ENCODE data around the gene LETMD1. TPM values are rescaled to one million over a fixed set of nuclear protein-coding genes. Genes with fewer than 3 reads are reported as not detected.
"Not testable (repeated sequence)": the region's sequence is repeated elsewhere in the genome, so short reads cannot be mapped to it uniquely, and the experiment has no call there.

Gene LETMD1
- total RNA-seq, 8 experiments from 2014 or later: 36.7 to 123 (median 75.9) TPM

DNA sequence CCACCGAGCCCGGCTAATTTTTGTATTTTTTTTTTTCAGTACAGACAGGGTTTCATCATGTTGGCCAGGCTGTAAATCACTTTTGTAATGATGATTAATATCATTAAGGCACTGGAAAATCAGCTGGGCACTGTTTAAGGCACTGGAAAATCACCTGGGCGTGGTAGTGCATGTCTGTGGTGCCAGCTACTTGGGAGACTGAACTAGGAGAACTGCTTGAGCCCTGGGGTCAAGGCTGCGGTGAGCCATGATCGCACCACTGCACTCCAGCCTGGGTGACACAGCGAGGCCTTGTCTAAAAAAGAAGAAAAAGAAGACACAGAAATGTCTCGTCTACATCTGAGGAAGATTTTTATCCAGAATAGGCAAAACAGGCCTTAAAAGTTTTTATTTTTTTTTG is 34.7 kb upstream of the LETMD1 start:
- in situ Hi-C loops (cut with MboI; ENCODE audit: low pct_unique_long_range_greater_than_20kb in 2 of 9, low sequenced_read_pairs in 9 of 9, unreplicated experiment in 9 of 9): loop anchor here in 1 of 9 experiments (25.0 kb wide), 1 partner anchor 201 kb away; no protein-coding TSS in a partner anchor
- ATAC-seq (replicated peaks in 6 of 8): no peak
- no peak overlapping the region for H3K27ac ChIP-seq

GRCh38 chr12:51014467-51014866 is 33.7 kb upstream of the LETMD1 start:
- not testable (repeated sequence) for ATAC-seq (replicated peaks in 6 of 8); H3K4me3 ChIP-seq; H3K4me1 ChIP-seq (replicated peaks in 1 of 2); H3K27ac ChIP-seq
- WGBS, 10 experiments: 40 to 100% (median 89%) methylated on average over 1 to 7 of the region's 9 CpGs; no CpG with 5 or more reads in 3 of the 10 experiments
- in situ Hi-C loops (cut with MboI; ENCODE audit: low pct_unique_long_range_greater_than_20kb in 2 of 9, low sequenced_read_pairs in 9 of 9, unreplicated experiment in 9 of 9): loop anchor here in 1 of 9 experiments (25.0 kb wide), 1 partner anchor 202 kb away; no protein-coding TSS in a partner anchor

More for the DNA sequence above, 34.7 kb upstream of the LETMD1 start:
- WGBS, 10 experiments: 89 to 100% (median 95%) methylated on average over 2 to 7 of the region's 7 CpGs; no CpG with 5 or more reads in 3 of the 10 experiments
- Histone ChIP-seq H3K4me3 (no peak overlapping the region), H3K4me1 (replicated peaks in 1 of 2) (peaks cover 0 to 2% of the 10 kb centered on the region in 2 donors)

DNA sequence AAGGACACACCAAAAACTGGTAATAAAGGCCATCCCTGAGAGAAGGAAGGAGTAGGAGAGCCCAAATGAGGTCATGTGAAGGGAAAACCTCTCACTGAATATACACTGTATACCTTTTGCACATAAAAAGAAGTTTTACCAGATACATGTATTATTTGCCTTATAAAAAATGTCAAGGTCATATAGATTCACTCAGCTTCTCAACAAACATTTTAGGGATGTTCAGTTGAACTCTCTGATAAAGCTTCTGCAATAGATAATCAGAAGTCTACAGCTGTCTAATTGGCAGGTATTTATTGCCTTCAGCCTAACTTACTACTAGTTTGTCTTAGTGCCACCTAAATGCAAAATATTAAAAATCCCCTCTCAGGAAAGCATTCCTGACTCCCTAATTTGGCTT is 30.7 kb upstream of the LETMD1 start:
- H3K4me3 ChIP-seq: no peak overlapping the region
- no peaks in the 10 kb centered on the region for H3K4me1 ChIP-seq (replicated peaks in 1 of 2)
- in situ Hi-C loops (cut with MboI; ENCODE audit: low pct_unique_long_range_greater_than_20kb in 2 of 9, low sequenced_read_pairs in 9 of 9, unreplicated experiment in 9 of 9): loop anchor here in 1 of 9 experiments (25.0 kb wide), 1 partner anchor 205 kb away; no protein-coding TSS in a partner anchor
- ATAC-seq (replicated peaks in 6 of 8): no peak
- H3K27ac ChIP-seq: no peak overlapping the region

DNA sequence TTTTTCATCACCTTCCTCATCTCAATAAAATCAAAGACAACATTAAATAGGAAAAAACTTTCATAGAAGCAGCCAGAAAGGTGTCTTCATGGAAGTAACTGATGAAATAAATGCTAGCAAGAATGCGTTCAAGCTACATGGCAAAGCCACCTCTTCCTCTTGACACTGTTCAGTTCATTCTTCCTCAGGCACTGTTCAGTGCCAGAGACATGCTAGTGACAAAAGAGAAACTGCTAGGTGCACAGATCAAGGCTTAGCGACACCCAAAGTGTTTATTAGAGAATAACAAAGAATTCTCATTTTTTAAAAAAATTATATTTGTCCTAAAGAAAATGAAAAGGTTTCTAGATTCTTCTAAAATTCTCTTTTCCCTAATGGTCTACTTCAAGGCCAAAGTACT is 29.2 kb upstream of the LETMD1 start:
- no peak for ATAC-seq (replicated peaks in 6 of 8)
- no peak overlapping the region for H3K27ac ChIP-seq
- no peak overlapping the region for H3K4me3 ChIP-seq
- H3K4me1 ChIP-seq (replicated peaks in 1 of 2): peaks cover 2 to 3% of the 10 kb centered on the region in 2 donors
- in situ Hi-C loops (cut with MboI; ENCODE audit: low pct_unique_long_range_greater_than_20kb in 2 of 9, low sequenced_read_pairs in 9 of 9, unreplicated experiment in 9 of 9): loop anchor here in 1 of 9 experiments (25.0 kb wide), 1 partner anchor 207 kb away; no protein-coding TSS in a partner anchor
- 85 to 100% (median 97%) methylated on average over 1 to 2 of the region's 2 CpGs for WGBS, 10 experiments

DNA sequence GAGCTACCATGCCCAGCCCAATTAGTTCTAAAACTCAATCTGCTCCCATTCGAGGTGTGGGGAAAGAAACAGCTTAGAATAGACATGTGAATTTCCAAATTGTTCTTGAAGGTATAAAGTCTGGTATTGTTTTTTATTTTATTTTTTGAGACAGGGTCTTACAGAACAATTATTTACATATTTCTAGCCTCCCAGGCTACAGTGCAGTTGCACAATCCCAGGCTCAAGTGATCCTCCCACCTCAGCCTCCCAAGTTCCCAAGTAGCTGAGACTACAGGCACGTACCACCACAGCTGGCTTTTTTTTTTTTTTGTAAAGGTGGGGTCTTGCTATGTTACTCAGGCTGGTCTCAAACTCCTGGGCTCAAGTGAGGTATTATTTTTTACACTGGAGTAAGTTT is 28.2 kb upstream of the LETMD1 start:
- ATAC-seq (replicated peaks in 6 of 8): no peak

GRCh38 chr12:51020448-51021182 is 27.5 kb upstream of the LETMD1 start:
- WGBS, 10 experiments: 70 to 100% (median 92%) methylated on average over 1 to 5 of the region's 7 CpGs; no CpG with 5 or more reads in 2 of the 10 experiments
- in situ Hi-C loops (cut with MboI; ENCODE audit: low pct_unique_long_range_greater_than_20kb in 2 of 9, low sequenced_read_pairs in 9 of 9, unreplicated experiment in 9 of 9): loop anchor here in 1 of 9 experiments (25.0 kb wide), 1 partner anchor 208 kb away; no protein-coding TSS in a partner anchor

More for the DNA sequence above, 28.2 kb upstream of the LETMD1 start:
- WGBS, 10 experiments: 70 to 100% (median 75%) methylated on average over 1 to 2 of the region's 2 CpGs; no CpG with 5 or more reads in 5 of the 10 experiments
- H3K4me3 ChIP-seq: no peak overlapping the region
- peaks cover 6 to 12% of the 10 kb centered on the region in 2 donors for H3K4me1 ChIP-seq (replicated peaks in 1 of 2)
- in situ Hi-C loops (cut with MboI; ENCODE audit: low pct_unique_long_range_greater_than_20kb in 2 of 9, low sequenced_read_pairs in 9 of 9, unreplicated experiment in 9 of 9): loop anchor here in 1 of 9 experiments (25.0 kb wide), 1 partner anchor 208 kb away; no protein-coding TSS in a partner anchor
- no peak overlapping the region for H3K27ac ChIP-seq

GRCh38 chr12:51021694-51022093 is 26.4 kb upstream of the LETMD1 start:
- H3K27ac ChIP-seq: no peak overlapping the region
- no peak for ATAC-seq (replicated peaks in 6 of 8)
- 73 to 92% (median 86%) methylated on average over 1 of the region's 1 CpG; no CpG with 5 or more reads in 3 of the 10 experiments for WGBS, 10 experiments
- H3K4me1 ChIP-seq (replicated peaks in 1 of 2): peaks cover 8 to 14% of the 10 kb centered on the region in 2 donors
- H3K4me3 ChIP-seq: no peak overlapping the region
- in situ Hi-C loops (cut with MboI; ENCODE audit: low pct_unique_long_range_greater_than_20kb in 2 of 9, low sequenced_read_pairs in 9 of 9, unreplicated experiment in 9 of 9): loop anchor here in 1 of 9 experiments (25.0 kb wide), 1 partner anchor 209 kb away; no protein-coding TSS in a partner anchor

More at GRCh38 chr12:51020448-51021182, 27.5 kb upstream of the LETMD1 start:
- Histone ChIP-seq H3K4me1 (replicated peaks in 1 of 2) (peaks cover 6 to 12% of the 10 kb centered on the region in 2 donors), H3K27ac (no peak overlapping the region), H3K4me3 (no peak overlapping the region)
- ATAC-seq (replicated peaks in 6 of 8): no peak

GRCh38 chr12:51023625-51024382 is 24.3 kb upstream of the LETMD1 start:
- H3K27ac ChIP-seq: peak overlapping the region; percentile 1 to 12
- peak overlapping the region in 4 of 5 donors; percentile 52 to 80 (median 69) for H3K4me3 ChIP-seq
- in situ Hi-C loops (cut with MboI; ENCODE audit: low pct_unique_long_range_greater_than_20kb in 2 of 9, low sequenced_read_pairs in 9 of 9, unreplicated experiment in 9 of 9): loop anchor here in 1 of 9 experiments (25.0 kb wide), 1 partner anchor 212 kb away; no protein-coding TSS in a partner anchor
- ATAC-seq (replicated peaks in 6 of 8): no peak
- 31 to 83% (median 66%) methylated on average over 2 to 4 of the region's 4 CpGs; no CpG with 5 or more reads in 3 of the 10 experiments for WGBS, 10 experiments
- H3K4me1 ChIP-seq (replicated peaks in 1 of 2): peaks cover 9 to 14% of the 10 kb centered on the region in 2 donors

- no peak for ATAC-seq (replicated peaks in 6 of 8)
- 0 to 20% (median 2%) methylated on average over 1 to 8 of the region's 9 CpGs; no CpG with 5 or more reads in 1 of the 10 experiments for WGBS, 10 experiments
- in situ Hi-C loops (cut with MboI; ENCODE audit: low pct_unique_long_range_greater_than_20kb in 2 of 9, low sequenced_read_pairs in 9 of 9, unreplicated experiment in 9 of 9): loop anchor here in 1 of 9 experiments (25.0 kb wide), 1 partner anchor 312 kb away; the partner anchor contains the start of gene CELA1
- H3K27ac ChIP-seq: peak overlapping the region; percentile 87 to 92
- H3K4me1 ChIP-seq (replicated peaks in 1 of 2): peaks cover 9 to 14% of the 10 kb centered on the region in 2 donors
- H3K4me3 ChIP-seq: peak overlapping the region; percentile 45 to 80 (median 67)
Measured at GRCh38 chr12:51025338-51025835, 22.7 kb upstream of the LETMD1 start.

- Histone ChIP-seq H3K4me1 (replicated peaks in 1 of 2) (peaks cover 9 to 14% of the 10 kb centered on the region in 2 donors), H3K27ac (peak within 1 kb of the TSS; percentile 87 to 92), H3K4me3 (peak within 1 kb of the TSS; percentile 45 to 80 (median 67))
- WGBS, 10 experiments: 0 to 10% (median 3%) methylated on average over 2 to 8 of the region's 74 CpGs; no CpG with 5 or more reads in 6 of the 10 experiments
- in situ Hi-C loops (cut with MboI; ENCODE audit: low pct_unique_long_range_greater_than_20kb in 2 of 9, low sequenced_read_pairs in 9 of 9, unreplicated experiment in 9 of 9): loop anchor here in 1 of 9 experiments (25.0 kb wide), 1 partner anchor 311 kb away; the partner anchor contains the start of gene CELA1
- ATAC-seq (replicated peaks in 6 of 8): peak; percentile 91 to 97 (median 96)
Measured at GRCh38 chr12:51025836-51026638, 22.1 kb upstream of the LETMD1 start, which contains the start of gene SLC11A2. Gene SLC11A2 (minus strand): TSS chr12:51026384. CDS start chr12:51010728, 15,656 bp downstream.

- Histone ChIP-seq H3K4me3 (no peak overlapping the region), H3K4me1 (replicated peaks in 1 of 2) (peaks cover 9 to 14% of the 10 kb centered on the region in 2 donors), H3K27ac (no peak overlapping the region)
- in situ Hi-C loops (cut with MboI; ENCODE audit: low pct_unique_long_range_greater_than_20kb in 2 of 9, low sequenced_read_pairs in 9 of 9, unreplicated experiment in 9 of 9): loop anchor here in 1 of 9 experiments (25.0 kb wide), 1 partner anchor 310 kb away; the partner anchor contains the start of gene CELA1
- WGBS, 10 experiments: 80 to 100% (median 93%) methylated on average over 2 to 13 of the region's 15 CpGs; no CpG with 5 or more reads in 1 of the 10 experiments
- ATAC-seq (replicated peaks in 6 of 8): no peak
Measured at GRCh38 chr12:51027342-51027835, 20.7 kb upstream of the LETMD1 start.

Measured in motor neuron (in vitro differentiated cells).